Loucy (cell line): Measurements from ENCODE around the gene DYNC1H1.

Experiments used
- CTCF ChIP-seq: fragments of 200-600 bp; sonication (generic); conservative IDR thresholded peaks from 2 replicates; pipeline ENCODE4 v1.5.1; 2014; ENCODE audit warnings: mild to moderate bottlenecking, antibody characterized with exemption, low read length
- EZH2phosphoT487 ChIP-seq: fragments of 200-600 bp; IDR thresholded peaks from 2 replicates; pipeline ENCODE4 v1.6.1; 2018; ENCODE audit warnings: antibody characterized with exemption, mild to moderate bottlenecking, moderate library complexity, borderline replicate concordance

DNA sequence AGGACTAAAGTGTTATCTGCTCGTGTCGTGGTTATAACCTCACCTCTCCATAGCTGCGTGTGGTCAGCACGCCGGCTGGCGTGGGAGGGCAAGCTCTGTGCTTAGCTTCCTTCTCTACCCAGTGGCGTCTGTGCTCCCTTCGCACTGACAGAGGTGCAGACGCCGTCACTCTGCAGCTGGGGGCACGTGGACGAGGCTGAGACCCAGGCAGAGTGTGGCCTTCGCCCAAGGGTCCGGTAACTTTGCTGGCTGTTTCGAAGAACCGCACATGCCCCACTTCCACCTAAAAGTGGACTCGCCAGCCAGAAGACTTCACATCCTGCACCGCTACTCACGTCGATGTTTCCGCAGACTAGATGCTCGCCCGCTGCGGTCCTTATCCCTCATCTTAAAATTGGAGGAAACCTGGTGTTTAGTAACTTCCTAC, 35.9 kb upstream of the DYNC1H1 start:
- TF ChIP-seq CTCF, result no peak
- TF ChIP-seq EZH2phosphoT487, result no peak
